Neural cell (in vitro differentiated cells): ENCODE data around the gene FRMD4A. TPM values are rescaled to one million over a fixed set of nuclear protein-coding genes. Genes with fewer than 3 reads are reported as not detected.

Experiments used
- H2AFZ ChIP-seq: fragments of 200-600, 300-800 bp; sonication (generic), shearing (Covaris generic); 2 replicates; pipeline ENCODE4 v1.6.0; 2014; ENCODE audit warnings: low read depth, mild to moderate bottlenecking, antibody characterized with exemption, low read length, moderate library complexity
- H3F3A ChIP-seq: fragments of 200-600 bp; shearing (Covaris generic); 2 replicates; pipeline ENCODE4 v1.6.1; 2016; ENCODE audit warnings: mild to moderate bottlenecking, moderate library complexity, mixed read lengths, antibody characterized with exemption, low read length; ENCODE audit not compliant: insufficient read depth, poor library complexity, severe bottlenecking
- H3K27ac ChIP-seq: fragments of 200-600, 300-800 bp; sonication (generic), shearing (Covaris generic); 2 replicates; pipeline ENCODE4 v1.5.1; 2014; ENCODE audit warnings: mild to moderate bottlenecking, low read length, moderate library complexity
- H3K27me3 ChIP-seq: fragments of 300-800, 200-600 bp; sonication (generic), shearing (Covaris generic); 2 replicates; pipeline ENCODE4 v1.6.0; 2014; ENCODE audit warnings: mild to moderate bottlenecking, low read depth, low read length, moderate library complexity; ENCODE audit not compliant: insufficient read depth
- H3K36me3 ChIP-seq: fragments of 300-800, 200-600 bp; sonication (generic), shearing (Covaris generic); 2 replicates; pipeline ENCODE4 v1.5.1; 2014; ENCODE audit warnings: mild to moderate bottlenecking, antibody characterized with exemption, low read length, moderate library complexity; ENCODE audit not compliant: insufficient read depth
- H3K4me2 ChIP-seq: fragments of 300-800, 200-600 bp; sonication (generic), shearing (Covaris generic); 2 replicates; pipeline ENCODE4 v1.6.0; 2014; ENCODE audit warnings: mild to moderate bottlenecking, low read length
- H3K4me3 ChIP-seq: fragments of 300-800, 200-600 bp; sonication (generic), shearing (Covaris generic); 2 replicates; pipeline ENCODE4 v1.5.1; 2014; ENCODE audit warnings: mild to moderate bottlenecking, low read length, moderate library complexity
- H3K79me2 ChIP-seq: fragments of 200-600 bp; shearing (Covaris generic); replicated peaks from 2 replicates; pipeline ENCODE4 v1.6.0; 2014; ENCODE audit warnings: mild to moderate bottlenecking, low read length, moderate library complexity; ENCODE audit not compliant: insufficient read depth
- H3K9ac ChIP-seq: fragments of 300-800, 200-600 bp; sonication (generic), shearing (Covaris generic); 2 replicates; pipeline ENCODE4 v1.6.1; 2016; ENCODE audit warnings: mild to moderate bottlenecking, low read length, mixed read lengths
- H3K9me2 ChIP-seq: fragments of 200-600 bp; shearing (Covaris generic); 2 replicates; pipeline ENCODE4 v1.6.1; 2016; ENCODE audit warnings: mild to moderate bottlenecking, low read length, mixed read lengths; ENCODE audit not compliant: insufficient read depth
- H3K9me3 ChIP-seq: fragments of 200-600, 300-800 bp; sonication (generic), shearing (Covaris generic); 2 replicates; pipeline ENCODE4 v1.6.1; 2016; ENCODE audit warnings: mild to moderate bottlenecking, mixed run types, low read length, moderate library complexity, mixed read lengths
- H4K20me1 ChIP-seq: fragments of 200-600 bp; shearing (Covaris generic); 2 replicates; pipeline ENCODE4 v1.6.1; 2016; ENCODE audit warnings: mild to moderate bottlenecking, mixed run types; ENCODE audit not compliant: insufficient read depth
- EP300 ChIP-seq: fragments of 450-650 bp; conservative IDR thresholded peaks from 2 replicates; pipeline ENCODE4 v1.6.1; 2014; ENCODE audit warnings: antibody characterized with exemption, mild to moderate bottlenecking, moderate library complexity; ENCODE audit not compliant: poor library complexity, severe bottlenecking
- EZH2 ChIP-seq: fragments of 200-600, 300-800 bp; shearing (Covaris generic), sonication (generic); IDR thresholded peaks from 2 replicates; pipeline ENCODE4 v1.6.1; 2014; ENCODE audit warnings: antibody characterized with exemption, low read length, borderline replicate concordance, mild to moderate bottlenecking; ENCODE audit not compliant: insufficient read depth, poor library complexity, severe bottlenecking
- MXI1 ChIP-seq: fragments of 450-650 bp; conservative IDR thresholded peaks from 2 replicates; pipeline ENCODE4 v1.6.1; 2014; ENCODE audit warnings: antibody characterized with exemption, mild to moderate bottlenecking; ENCODE audit not compliant: poor library complexity, severe bottlenecking
- POLR2AphosphoS5 ChIP-seq: IDR thresholded peaks from 2 replicates; pipeline ENCODE4 v1.6.1; 2012
- RAD21 ChIP-seq: fragments of 450-650 bp; conservative IDR thresholded peaks from 2 replicates; pipeline ENCODE4 v1.6.1; 2014; ENCODE audit warnings: antibody characterized with exemption, mild to moderate bottlenecking, moderate library complexity
- SMC3 ChIP-seq: fragments of 450-650 bp; conservative IDR thresholded peaks from 2 replicates; pipeline ENCODE4 v1.6.1; 2014; ENCODE audit warnings: antibody characterized with exemption, mild to moderate bottlenecking, moderate library complexity; ENCODE audit not compliant: poor library complexity
- TAF1 ChIP-seq: IDR thresholded peaks from 2 replicates; pipeline ENCODE4 v1.6.1; 2012; ENCODE audit warnings: low read depth
- polyA plus RNA-seq: library from polyadenylated mRNA; depleted of rRNA; stranded (reverse); fragments of >200 nt; gene quantifications from 2 replicates; pipeline ENCODE4 v1.2.3, GENCODE V29; 2014
- TF ChIP-seq, protein P1 (sequence below): IDR thresholded peaks from 2 replicates; pipeline ENCODE4 v1.6.1; 2012; ENCODE audit warnings: borderline replicate concordance
- TF ChIP-seq, protein P2 (sequence below): fragments of 450-650 bp; IDR thresholded peaks from 2 replicates; pipeline ENCODE4 v1.5.1; 2014; ENCODE audit warnings: antibody characterized with exemption, mild to moderate bottlenecking, moderate library complexity; ENCODE audit not compliant: poor library complexity, severe bottlenecking

The FRMD4A gene
- polyA plus RNA-seq, 1 donor from 2014 or later: 36.5 TPM

DNA sequence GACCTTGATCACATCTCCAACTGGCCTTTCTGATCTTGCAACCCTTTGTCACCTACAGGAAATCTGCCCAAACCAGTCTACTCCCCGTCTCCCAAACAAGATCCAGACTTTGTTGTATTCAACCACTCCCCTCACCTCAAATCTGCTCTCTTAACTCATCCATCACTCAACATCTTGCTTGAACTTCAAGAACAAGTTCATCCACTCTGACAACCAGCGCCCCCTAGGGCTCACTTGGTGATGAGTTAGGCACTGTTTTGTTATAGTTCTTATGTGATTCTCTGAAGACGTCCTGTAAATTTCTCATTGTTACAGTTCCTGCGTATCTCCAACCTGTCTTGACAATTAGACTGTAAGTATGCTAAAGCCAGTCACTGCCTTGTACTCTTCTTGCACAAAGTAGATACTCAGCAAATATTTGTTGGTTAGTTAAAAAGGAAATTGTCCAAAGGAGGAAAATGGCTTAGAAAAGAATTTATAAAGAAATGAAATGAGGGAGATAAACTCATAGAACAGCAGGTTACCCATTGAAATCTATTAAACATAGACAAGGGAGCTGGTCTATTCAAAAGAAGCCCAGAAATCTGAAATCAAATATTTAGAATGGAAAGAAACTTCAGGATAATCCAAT lies 5.3 kb downstream of the FRMD4A start:
- no peak overlapping the region for H3K4me2 ChIP-seq
- H3K9me3 ChIP-seq: no peaks in the 10 kb centered on the region
- no peak overlapping the region for H3K9ac ChIP-seq
- H3K4me3 ChIP-seq: no peak overlapping the region
- H3K27ac ChIP-seq: no peak overlapping the region
- H3K36me3 ChIP-seq: no peaks in the 10 kb centered on the region
- no peaks in the 10 kb centered on the region for H3K9me2 ChIP-seq
- no peak overlapping the region for H2AFZ ChIP-seq
- no peaks in the 10 kb centered on the region for H3K79me2 ChIP-seq
- no peaks in the 10 kb centered on the region for H3F3A ChIP-seq
- no peaks in the 10 kb centered on the region for H3K27me3 ChIP-seq
- H4K20me1 ChIP-seq: no peaks in the 10 kb centered on the region
- TF ChIP-seq EP300 (no peak), POLR2AphosphoS5 (no peak), RAD21 (no peak), SMC3 (no peak), EZH2 (no peak)
- TF ChIP-seq, protein P1, sequence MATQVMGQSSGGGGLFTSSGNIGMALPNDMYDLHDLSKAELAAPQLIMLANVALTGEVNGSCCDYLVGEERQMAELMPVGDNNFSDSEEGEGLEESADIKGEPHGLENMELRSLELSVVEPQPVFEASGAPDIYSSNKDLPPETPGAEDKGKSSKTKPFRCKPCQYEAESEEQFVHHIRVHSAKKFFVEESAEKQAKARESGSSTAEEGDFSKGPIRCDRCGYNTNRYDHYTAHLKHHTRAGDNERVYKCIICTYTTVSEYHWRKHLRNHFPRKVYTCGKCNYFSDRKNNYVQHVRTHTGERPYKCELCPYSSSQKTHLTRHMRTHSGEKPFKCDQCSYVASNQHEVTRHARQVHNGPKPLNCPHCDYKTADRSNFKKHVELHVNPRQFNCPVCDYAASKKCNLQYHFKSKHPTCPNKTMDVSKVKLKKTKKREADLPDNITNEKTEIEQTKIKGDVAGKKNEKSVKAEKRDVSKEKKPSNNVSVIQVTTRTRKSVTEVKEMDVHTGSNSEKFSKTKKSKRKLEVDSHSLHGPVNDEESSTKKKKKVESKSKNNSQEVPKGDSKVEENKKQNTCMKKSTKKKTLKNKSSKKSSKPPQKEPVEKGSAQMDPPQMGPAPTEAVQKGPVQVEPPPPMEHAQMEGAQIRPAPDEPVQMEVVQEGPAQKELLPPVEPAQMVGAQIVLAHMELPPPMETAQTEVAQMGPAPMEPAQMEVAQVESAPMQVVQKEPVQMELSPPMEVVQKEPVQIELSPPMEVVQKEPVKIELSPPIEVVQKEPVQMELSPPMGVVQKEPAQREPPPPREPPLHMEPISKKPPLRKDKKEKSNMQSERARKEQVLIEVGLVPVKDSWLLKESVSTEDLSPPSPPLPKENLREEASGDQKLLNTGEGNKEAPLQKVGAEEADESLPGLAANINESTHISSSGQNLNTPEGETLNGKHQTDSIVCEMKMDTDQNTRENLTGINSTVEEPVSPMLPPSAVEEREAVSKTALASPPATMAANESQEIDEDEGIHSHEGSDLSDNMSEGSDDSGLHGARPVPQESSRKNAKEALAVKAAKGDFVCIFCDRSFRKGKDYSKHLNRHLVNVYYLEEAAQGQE: no peak

DNA sequence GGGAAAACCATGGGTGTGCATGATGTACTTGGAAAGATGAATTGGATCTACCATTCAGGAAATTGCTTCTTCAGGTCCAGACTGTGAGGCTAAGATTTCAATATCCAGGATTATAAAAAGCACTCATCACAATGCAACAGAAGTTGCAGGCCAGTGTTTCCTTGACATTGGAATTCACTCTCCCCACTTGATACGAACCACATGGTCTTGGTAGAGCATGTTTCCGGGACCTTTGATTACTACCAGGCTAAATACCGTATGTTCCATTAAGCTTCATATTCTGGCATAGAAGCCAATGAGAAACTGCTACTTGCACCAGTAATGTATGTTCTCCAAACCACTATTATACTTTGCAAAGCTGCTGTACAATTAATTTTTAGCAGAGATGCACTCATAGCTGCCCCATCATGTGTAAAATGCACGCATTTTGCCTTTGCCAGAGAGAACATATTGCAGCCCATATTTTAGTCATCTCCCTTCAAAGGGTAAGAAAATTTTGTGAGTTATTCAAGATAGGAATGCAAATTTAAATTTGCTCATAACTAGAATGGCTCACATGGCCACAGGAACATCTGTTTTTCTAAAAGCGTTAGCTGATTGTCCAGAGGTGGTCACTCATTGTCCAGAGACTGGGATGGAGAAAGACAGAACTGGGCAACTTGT lies 8.1 kb downstream of the FRMD4A start:
- no peaks in the 10 kb centered on the region for H3K36me3 ChIP-seq
- no peaks in the 10 kb centered on the region for H3F3A ChIP-seq
- no peaks in the 10 kb centered on the region for H3K79me2 ChIP-seq
- H3K4me2 ChIP-seq: no peak overlapping the region
- no peaks in the 10 kb centered on the region for H3K27me3 ChIP-seq
- H3K27ac ChIP-seq: no peak overlapping the region
- no peak for TF ChIP-seq SMC3
- TF ChIP-seq POLR2AphosphoS5: no peak
- TF ChIP-seq, protein P1: no peak
- TF ChIP-seq, protein P2, sequence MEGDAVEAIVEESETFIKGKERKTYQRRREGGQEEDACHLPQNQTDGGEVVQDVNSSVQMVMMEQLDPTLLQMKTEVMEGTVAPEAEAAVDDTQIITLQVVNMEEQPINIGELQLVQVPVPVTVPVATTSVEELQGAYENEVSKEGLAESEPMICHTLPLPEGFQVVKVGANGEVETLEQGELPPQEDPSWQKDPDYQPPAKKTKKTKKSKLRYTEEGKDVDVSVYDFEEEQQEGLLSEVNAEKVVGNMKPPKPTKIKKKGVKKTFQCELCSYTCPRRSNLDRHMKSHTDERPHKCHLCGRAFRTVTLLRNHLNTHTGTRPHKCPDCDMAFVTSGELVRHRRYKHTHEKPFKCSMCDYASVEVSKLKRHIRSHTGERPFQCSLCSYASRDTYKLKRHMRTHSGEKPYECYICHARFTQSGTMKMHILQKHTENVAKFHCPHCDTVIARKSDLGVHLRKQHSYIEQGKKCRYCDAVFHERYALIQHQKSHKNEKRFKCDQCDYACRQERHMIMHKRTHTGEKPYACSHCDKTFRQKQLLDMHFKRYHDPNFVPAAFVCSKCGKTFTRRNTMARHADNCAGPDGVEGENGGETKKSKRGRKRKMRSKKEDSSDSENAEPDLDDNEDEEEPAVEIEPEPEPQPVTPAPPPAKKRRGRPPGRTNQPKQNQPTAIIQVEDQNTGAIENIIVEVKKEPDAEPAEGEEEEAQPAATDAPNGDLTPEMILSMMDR: no peak
- TF ChIP-seq RAD21: no peak
- no peak for TF ChIP-seq TAF1
- TF ChIP-seq EP300: no peak
- no peak for TF ChIP-seq MXI1
- no peak for TF ChIP-seq EZH2
- no peaks in the 10 kb centered on the region for H4K20me1 ChIP-seq
- H3K9me3 ChIP-seq: no peaks in the 10 kb centered on the region
- no peak overlapping the region for H2AFZ ChIP-seq
- no peak overlapping the region for H3K9ac ChIP-seq
- H3K9me2 ChIP-seq: no peaks in the 10 kb centered on the region
- H3K4me3 ChIP-seq: no peak overlapping the region
